HG03378 (cell line): ENCODE data around the gene GSG1L.

Experiments
- ATAC-seq: cut with Tn5 transposase; IDR thresholded peaks from one replicate; pipeline ENCODE4 v1.9.1; 2021; ENCODE audit warnings: mild to moderate bottlenecking, moderate library complexity; ENCODE audit not compliant: unreplicated experiment

The GSG1L gene

DNA sequence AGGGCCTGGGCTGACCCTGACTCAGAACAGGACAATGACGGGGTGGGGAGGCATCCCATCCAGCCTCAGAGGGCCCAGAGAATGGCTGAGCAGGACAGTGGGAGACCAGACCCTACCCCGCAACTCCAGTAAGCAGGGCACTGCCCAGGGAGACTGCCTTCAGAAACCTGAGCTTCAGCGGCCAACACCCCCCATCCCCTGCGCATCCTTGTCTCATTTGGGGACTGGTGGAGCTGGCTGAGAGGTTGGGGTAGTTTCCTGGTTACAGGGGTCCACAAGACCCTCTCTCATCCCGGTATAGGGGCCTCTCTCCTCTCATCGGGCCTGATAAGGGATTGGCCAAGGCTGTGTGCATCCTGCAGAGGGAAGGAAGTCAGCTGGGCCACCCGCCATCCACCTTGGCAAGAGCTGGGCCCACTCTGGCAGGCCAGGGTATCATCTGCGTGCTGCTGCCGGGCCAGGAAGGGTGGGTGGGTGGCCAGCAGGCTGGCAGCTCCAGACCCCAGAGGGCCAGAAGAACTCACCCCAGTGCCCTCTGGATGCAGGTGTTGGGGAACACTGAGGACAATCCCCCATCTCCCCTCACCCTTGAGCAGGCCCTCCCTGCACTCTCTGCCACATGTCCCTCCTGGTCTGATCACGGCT lies 284.5 kb downstream of the GSG1L start:
- no peak for ATAC-seq

DNA sequence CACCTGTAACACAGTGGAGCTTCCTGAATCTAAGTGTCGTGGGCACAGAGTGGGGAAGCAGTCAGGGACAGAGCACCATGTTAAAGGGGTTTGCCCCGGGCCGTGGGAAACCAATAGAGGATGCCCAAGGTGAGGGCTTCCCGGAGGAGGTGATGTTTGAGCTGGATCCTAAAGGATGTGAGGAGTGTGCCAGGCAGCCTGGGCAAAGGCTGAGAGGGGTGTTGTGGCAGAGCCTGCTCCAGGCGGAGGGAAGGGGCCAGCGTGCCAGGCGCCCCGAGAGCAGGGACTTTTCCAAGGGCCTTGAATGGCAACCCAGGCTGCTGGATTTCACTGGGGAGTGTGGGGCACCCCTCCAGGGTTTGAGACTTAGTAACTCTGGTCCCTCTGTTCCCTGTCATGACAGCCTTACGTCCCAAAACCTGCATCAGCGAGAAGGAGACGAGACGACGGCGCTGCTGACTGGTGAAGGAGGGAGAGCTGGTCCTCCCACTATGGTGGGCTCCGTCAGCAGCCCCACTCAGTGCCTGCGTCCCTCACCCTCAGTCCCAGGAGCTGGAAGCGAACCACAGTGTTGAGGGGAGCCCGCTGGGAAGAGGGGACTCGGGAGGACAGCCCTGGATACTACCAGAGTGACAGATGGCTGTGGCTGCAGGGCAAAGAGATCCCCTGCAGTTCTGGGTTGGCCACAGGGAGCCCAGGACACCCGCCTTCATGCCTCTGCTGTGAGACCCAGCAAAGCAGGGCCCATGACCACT lies 285.2 kb downstream of the GSG1L start:
- no peak for ATAC-seq

GRCh38 chr16:27777527-27777926 lies 286.0 kb downstream of the GSG1L start:
- ATAC-seq = no peak

GRCh38 chr16:27776556-27777225 lies 286.8 kb downstream of the GSG1L start:
- no peak for ATAC-seq

GRCh38 chr16:27775254-27775653 lies 288.3 kb downstream of the GSG1L start:
- ATAC-seq = no peak

GRCh38 chr16:27774779-27775178 lies 288.7 kb downstream of the GSG1L start:
- ATAC-seq = no peak

- no peak for ATAC-seq
These were observed 290.2 kb downstream of the GSG1L start for GRCh38 chr16:27773344-27773743.

DNA sequence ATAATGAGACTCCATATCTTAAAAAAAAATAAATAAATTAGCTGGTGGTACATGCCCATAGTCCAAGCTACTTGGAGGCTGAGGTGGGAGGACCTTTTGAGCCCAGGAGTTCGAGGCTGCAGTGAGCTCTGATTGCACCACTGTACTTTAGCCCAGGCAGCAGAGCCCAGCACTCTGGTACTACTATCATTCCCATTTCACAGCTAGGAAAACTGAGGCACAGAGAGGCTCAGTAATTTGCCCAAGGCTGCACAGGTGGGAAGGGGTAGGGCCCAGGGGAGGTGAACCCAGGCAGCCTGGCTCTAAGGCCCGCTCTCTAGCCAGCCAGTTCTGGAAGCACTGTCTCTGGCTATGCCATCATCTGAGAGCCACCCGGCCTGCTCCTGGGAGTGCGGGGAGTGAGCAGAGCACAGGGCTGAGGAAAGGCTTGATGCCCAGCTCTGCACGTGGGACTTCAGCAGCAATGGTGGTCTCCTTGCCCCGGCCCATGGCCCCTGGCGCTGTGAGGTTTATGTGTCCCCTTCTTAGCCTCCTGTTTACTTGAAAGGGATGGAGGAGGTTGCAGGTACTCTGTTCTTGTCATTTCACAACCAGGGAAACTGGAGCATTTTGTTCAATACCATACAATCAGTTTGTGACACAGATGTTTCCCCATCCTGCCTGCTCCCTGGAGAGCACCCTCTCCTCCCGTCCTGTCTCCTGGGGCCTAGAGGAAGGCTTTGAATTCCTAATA lies 291.3 kb downstream of the GSG1L start:
- ATAC-seq = no peak

- ATAC-seq = no peak
These were observed 292.2 kb downstream of the GSG1L start for GRCh38 chr16:27771201-27771910.

GRCh38 chr16:27770271-27771196 lies 293.0 kb downstream of the GSG1L start:
- ATAC-seq = no peak

DNA sequence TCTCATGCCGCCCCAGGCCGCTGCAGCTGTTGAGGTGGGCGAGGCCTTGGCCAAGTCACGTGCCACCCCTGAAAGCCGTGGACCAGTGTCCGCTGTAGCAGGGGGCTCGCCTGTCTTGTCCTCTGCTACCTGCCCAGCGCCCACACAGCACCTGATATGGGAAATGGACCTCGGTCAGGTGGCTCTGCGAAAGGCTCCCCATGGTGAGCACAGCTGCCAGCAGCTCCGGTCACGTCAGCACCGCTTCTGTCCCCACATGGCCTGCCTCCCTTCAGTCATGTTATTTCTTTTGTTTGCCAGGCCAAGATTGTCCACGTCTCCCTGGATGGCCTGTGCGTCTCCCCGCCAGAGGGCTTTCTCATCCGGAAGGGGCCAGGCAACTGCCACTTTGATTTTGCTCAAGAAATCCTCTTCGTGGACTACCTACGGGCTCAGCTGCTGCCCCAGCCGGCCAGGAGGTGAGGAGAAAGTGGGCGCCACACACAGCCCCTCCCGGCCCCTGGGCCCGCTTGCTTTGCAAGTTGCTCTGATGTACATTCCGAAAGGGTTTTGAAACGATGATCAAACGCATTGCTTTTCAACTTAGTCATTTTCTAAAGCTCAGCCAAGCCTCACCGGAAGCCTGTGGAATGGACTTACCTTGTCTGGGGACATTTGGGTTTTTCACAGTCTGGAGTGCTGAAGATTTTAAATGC lies 293.8 kb downstream of the GSG1L start:
- ATAC-seq = no peak

DNA sequence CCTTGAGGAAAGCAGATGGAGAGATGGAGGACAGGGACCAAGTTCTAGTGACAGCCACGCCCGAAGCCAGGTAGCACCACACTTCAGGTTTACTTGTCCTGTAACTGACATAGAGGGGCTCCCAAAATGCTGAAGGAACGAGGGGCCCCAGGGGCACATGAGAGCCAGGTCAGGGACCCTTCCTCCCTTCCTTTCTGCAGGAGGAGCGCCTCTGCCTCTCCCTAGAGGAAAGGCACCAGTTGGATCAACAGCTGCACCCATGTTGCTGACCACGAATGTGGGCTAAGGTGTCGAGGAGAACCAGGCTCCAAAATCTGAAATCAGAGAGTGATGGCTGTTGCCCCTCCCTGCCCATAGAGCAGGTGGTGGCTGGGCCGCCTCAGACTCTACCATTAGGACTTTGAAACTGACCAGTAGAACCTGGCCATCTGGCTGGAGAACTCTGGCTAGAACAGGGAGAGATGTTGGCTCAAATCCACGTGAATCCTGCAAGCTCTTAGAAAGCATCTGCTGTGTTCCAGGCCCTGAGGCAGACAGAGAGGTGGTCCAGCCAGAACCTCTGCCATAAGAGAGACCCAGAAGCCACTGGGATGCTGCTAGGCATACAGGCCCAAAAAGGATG lies 294.8 kb downstream of the GSG1L start:
- no peak for ATAC-seq

DNA sequence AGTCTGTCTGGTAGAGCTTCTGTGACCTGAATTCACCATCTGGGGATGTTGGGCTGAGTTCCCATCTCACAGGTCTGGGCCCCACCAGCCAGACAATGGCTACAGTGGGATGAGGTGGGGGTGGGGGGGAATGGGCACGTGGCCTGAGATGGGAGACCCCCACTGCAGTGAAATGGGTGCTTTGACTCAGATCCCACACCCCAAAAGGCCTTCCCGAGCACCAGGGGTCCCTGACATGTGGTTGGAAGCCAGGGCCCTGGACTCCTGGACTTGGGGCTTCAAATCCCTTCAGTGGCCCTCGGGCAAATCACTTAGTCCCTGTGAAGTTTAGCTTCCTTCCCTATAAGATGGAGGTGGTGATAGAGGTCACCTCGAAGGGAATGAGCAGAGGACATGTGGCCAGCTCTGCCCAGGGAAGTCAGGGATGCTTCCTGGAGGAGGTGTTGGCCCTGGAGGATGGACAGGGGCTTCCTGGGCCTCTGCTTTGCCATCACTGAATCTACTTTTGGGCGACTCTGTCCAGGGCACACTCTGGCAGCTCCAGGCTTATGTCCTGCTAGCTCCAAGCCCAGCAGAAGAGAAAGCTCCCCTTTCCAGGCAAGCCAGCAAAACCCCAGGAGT lies 295.4 kb downstream of the GSG1L start:
- no peak for ATAC-seq

DNA sequence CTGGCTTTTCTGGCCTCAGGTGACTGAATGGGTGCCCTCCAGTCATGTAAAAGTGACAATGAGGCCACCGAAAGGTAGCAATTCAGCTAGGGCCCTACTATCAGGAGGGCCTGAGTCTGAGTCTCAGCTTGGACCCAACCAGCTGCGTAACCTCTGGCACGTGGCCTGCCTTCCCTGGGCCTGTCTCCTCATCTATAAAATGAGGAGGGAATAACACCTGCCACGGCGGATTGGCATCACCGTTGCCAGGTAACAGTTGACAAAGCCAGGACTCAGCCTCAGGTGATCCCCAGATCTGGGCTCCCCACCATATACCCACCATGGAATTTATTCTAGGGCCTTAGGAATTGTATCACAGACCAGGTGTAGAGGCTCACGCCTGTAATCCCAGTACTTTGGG lies 296.4 kb downstream of the GSG1L start:
- ATAC-seq = no peak

- no peak for ATAC-seq
These were observed 297.1 kb downstream of the GSG1L start for GRCh38 chr16:27766236-27766925.

DNA sequence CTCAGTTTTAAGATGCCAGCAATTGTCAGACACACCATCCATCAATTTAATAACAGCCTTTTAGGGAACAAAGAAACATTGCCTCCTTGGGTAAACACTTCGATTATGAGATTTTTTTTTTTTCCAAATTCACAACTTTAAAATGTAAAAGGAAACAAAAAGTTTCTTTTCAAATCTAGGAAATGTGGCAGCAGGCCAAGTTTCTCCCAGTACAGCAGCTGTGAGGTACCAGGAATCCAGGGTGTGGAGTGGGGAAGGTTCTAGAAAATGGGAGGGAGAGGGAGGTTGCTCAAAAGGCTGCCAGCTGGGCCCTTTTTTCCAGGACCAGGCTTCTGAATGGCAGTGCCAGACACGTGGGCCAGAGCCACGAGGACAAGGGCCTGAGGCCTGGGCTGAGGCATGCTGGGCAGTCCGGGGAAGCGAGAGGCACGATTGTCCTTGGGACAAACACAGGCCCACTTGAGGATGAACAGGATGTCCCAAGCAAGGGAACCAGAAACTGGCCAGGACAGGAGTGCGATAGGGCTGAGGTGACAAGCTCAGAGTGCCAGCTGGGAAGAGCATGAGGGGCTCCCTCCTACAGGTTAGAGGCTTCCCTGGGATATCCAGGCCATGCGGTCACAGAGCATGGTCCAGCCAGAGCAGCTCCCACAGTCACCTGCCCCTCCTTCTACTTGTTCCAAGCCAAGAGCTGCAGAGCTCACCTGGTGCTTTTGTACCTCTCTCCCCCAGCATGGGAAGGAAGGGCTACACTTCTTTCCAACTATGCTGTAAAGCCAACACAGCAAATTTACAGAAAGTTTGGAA lies 298.4 kb downstream of the GSG1L start:
- ATAC-seq = no peak

GRCh38 chr16:27764427-27764826 lies 299.1 kb downstream of the GSG1L start:
- ATAC-seq = no peak
